HG02943 (cell line): Measurements from ENCODE around the gene SLC9A9.

Source experiments
- ATAC-seq: cut with Tn5 transposase; IDR thresholded peaks from one replicate; pipeline ENCODE4 v1.9.1; 2021; ENCODE audit warnings: mild to moderate bottlenecking, low read depth, moderate library complexity; ENCODE audit not compliant: unreplicated experiment

SLC9A9 gene

DNA sequence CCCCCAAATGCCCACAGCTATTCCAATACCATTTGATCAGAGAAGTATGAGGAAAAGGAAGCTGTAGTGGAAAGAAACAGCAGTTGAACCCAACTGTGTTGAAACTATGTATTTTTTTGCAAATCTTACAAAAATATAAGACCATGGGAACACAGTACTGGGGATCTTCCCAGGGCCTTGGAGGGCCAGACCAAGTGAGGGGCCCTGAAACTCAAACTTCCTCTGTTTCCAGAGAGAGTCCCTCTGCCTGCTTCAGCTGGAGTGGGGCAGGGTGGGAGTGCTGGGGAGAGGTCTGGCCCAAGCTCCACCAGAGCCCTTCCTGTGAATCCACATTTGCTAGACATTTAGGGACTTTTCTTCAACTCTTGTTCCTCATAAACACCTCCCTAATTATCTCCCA is 464.8 kb downstream of the SLC9A9 start:
- no peak for ATAC-seq

DNA sequence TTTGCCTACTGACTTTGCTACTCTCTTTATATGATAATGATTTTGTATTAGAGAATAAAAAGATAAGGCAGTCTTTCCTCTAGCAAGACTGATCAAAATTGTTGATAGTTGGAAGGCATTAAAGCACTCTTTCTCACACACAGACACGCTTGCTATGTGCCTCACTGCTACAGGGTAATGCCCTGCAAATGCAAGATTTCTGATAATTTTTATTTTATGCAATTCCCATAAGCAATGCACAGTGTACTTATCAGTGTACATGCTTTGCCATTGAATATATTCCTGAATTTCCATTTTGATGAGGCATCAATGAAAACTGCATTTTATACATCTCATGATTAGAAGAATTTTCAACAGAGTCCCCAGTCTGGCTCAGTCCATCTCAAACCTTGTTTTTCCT is 465.5 kb downstream of the SLC9A9 start:
- no peak for ATAC-seq

DNA sequence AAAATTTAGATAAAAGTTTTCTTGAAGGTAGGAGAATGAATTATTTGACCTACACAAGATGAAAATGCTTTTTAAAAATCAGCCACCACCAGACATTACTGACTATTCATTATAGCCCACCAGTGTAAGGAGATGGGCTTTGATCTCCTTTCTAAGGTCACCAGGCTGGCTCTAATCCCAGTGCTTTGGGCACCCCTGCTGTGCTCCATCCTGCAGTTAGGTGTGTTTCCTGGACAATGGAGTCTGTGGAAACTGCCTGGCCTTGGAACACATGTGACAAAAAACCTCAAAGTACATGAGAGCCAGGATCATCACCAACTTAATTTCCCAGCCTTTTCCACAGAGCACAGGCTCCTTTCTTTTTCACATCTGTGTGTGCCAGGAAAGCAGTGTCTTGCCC is 467.8 kb downstream of the SLC9A9 start:
- ATAC-seq = no peak

DNA sequence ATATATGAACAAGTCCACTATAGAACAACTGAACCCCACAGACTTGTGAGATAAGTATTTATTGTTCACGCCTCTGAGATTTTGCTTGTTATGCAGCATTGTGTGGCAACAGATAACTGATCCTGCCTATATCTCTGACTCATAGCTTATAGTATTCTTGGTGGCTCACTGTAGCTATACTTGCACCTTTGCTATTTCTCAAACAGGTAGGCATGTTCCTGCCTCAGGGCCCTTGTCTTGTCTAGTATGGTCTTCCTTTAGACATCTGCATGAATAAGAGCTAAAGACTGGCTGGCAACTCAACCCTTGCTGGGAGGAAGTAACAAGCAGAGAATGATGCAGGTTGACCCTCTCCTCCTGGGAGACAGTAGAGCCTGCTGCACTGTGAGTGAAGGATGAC is 472.6 kb downstream of the SLC9A9 start:
- ATAC-seq = no peak

DNA sequence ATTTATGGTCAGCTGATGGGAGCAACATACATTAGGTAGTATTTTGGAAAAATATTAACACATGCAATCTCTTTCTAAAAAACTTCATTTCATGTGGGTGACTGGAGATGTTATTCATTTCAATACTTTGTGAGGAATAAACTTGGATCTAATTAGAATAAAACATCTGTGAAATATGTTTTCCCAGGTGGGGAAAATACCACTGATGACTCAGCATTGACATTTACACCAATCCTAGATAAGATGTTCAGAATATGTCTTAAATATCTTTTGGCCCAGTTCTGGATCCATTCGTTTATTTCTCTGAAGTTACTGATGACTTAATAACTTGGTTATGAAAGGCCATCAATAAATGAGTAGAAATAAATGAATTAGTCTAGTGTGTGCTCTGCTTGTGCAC is 481.1 kb downstream of the SLC9A9 start:
- no peak for ATAC-seq

DNA sequence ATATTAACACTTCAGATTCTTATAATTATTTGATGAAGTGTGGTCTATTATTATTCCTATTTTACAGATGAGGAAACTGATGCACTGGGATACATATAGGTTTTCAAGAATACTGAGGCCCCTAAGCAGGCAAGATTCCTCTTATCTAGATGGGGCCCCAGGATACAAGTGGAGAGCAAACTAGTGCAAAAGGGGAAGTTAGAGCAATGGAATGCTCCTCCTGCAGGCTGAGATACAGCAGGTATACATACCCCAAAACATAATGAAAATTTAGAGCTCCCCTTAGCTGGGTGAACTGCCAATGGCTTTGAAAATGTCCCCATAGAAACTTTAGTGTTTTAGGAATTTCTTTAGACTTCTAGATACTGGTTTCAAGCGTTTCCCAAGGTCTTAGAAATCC is 481.6 kb downstream of the SLC9A9 start:
- no peak for ATAC-seq

DNA sequence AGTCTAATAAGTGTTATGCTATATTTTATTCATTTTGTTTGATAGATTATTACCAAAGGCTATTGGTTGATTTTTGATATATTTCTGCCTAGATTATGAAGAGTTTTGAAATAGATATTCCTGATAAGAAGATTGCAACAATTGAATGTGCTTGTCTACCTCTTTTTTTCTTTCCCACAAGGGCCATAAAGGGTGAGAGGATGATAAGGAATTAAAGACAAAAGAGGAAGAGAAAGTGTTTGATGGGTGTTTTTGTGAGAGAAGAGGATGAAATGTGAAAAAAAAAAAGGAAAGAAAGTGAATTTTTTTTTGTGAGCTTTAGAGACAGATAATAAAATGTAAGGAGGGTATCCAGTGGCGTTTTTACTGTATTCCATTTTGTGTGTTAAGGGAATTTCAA is 484.3 kb downstream of the SLC9A9 start:
- ATAC-seq = no peak

DNA sequence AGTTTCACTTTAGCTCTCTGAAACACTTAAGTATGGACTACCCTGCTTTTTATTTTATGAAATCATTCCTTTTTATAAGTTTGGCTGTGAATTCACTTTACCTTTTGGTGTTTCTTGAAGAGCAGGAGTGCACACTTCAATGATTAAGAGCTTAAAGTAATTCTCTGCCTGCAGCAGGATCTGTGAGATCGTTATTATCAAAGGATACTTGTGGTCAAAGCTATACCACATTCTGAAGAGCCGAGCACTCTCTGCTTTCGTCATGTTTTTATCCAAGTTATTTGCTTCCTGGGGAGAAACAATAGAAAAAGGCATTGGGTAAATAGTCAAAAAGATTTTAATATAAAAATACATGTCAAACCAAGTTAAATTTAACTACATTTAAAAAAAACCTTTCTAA is 485.0 kb downstream of the SLC9A9 start:
- no peak for ATAC-seq

DNA sequence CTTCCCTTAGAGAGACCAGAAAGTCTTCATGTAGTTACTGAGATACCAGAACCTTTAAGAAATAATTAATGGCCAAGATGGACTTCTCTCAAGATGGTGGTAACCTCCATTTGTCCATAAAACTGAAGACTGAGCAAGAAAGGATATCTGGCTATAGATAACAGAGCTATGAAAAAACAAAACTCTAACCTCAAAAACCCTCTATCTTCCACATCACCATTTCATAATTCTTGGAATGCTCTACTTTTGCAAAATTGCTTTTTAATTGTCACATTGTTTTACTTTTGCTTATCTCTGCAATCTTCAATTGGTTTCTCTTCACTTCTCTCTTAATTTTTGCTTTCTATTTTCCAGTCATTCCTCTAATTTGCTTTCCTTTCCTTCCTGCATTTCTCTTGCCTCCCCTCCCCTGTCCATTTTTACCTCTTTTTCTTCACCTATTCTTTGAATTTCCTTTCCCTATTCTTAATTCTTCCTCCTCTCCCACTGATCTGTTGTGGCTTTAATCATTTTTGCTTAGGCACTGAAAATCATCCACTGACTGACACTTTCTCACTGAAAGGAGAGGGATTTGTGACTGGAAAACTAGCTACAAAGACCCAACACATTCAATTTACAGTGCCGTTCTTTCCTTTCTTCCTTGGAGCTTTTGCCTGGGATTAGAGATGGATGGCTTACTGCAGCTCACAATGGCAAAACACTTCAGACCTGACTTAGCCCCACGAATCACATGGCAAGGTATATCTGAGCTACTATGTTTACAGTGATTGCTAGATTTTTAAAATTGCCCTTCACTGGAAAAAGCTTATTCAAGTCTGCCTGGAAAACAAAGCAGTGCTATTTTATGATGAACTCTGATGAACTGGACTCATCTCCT is 485.9 kb downstream of the SLC9A9 start:
- ATAC-seq = no peak

DNA sequence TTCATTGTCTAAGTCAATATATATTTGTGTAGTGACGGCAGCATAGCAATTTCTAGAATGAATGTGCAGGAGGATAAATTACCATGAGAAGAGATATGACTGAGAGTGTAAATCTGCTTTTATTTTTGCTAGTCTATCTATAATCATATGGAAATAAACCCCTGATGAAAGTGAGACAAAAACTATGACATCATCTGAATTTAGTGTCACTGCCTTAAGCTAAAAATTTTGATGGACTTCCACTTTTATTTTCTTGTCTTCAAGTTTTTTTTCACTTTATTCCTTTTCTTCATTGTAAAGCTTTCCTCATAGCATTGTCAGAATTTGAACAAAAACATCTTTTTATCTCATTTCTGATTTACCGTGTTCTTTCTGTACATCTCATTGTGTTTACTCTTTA is 486.7 kb downstream of the SLC9A9 start:
- ATAC-seq = no peak

DNA sequence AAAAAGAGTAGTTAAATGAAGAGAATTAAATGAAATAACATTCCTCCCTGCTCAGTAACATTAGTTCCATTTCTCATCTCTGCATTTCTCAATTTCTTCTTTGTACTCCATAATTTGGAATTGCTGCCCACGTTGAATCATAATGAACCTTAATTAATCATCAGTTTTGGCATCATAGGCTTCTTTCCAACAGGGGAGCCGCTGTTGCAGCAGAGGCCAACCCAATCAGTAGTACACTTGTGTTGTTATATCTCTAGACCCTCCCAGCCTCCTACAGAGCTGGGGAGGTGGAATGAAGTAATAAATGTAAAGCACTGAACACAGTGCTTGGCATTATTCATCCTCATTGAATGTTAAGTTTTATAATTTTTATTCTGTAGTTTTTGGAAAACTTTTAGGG is 488.0 kb downstream of the SLC9A9 start:
- no peak for ATAC-seq

DNA sequence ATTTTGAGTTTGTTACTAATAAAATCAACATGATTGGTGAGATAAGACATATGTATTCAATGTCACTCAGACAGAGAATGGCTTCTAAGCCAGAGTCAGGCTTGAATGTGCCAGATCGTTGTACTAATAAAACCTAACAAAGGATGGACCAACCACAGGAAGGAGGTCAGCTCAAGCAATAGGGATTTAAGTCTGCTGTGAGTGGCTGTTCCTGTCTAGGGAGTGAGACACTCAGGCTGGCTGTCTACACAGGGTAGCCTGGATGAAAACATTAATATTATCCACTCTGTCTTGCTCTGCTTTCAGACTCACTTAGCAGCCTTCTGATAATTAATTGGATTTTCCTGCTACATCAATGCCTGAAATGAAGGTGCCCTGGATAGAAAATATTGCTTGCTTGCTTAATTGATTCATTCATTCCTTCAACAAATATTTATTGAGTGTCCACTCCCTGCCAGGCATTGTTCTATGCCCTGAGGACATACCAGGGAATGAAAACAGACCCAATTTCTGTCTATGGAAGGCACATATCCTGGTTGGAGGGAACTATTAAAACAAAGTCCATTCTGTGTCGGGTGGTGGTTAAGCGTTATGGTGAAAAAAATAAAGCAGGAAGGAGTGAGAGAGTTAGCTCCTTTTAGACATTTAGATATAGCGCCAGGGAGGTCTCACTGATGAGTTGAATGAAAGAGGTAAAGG is 489.3 kb downstream of the SLC9A9 start:
- ATAC-seq = no peak

DNA sequence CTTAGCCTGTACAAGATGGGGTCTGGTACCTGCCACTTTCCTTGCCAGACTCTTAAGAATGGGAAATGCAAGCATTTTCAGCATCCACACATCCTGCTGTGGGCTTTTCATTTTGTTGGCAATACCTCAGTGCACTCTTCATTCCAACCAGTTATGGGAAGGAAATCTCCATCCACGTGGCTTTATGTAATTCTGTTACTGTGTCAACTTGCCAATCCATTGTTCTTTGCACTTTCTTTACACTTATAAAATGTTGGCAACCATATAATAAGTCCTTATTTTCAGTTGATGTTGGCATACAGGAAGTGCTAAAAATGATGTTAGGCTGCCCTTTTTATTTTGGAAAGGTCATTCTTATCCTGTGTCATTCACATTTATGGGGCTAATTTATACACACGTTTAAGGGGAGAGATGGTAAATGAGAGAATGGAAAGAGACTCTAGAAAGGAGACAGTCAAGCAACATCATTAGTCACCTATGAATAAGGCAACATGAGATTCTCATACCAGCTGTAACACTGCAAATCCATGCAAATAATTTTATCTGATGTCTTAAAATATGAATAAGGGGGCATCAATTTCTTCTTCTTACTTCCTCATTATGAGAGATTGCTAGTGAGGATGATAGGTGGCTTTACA is 490.0 kb downstream of the SLC9A9 start:
- no peak for ATAC-seq

DNA sequence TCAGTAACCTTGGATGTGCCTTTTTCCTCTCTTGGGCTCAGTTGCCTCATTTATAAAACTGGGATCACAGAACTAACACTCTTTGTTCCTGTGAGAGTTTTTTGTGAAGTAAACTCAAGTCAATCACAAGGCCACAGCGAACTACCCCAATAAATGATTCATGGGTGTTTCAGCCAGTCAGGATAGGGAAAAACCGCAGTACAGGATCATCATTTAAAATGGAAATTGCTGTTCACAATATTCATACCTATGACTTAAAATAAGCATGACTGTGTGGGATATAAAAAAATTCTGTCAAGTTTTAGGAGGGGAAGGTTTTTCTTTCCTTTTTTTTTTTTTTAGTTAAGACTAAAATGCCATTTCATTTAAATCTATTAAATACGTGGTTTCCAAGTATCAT is 490.6 kb downstream of the SLC9A9 start:
- ATAC-seq = no peak

DNA sequence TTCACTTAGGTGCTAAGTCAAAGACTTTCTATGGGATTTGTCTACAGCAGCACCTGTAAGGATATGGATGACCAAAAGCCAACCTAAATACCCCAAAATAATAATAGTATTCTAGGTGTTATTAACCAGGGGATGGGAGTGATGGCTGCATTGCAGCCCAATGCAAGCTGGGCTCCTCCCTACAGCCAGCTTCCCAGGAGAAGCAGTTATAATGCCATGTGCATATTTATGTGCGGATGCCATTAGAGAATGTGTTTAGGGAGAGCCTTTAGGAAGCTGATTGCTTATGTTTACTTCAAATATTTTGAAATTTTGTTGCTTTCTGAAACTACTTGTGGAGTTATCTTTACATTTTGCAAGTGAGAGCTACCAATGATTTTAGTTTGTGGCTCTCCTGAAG is 491.4 kb downstream of the SLC9A9 start:
- no peak for ATAC-seq

DNA sequence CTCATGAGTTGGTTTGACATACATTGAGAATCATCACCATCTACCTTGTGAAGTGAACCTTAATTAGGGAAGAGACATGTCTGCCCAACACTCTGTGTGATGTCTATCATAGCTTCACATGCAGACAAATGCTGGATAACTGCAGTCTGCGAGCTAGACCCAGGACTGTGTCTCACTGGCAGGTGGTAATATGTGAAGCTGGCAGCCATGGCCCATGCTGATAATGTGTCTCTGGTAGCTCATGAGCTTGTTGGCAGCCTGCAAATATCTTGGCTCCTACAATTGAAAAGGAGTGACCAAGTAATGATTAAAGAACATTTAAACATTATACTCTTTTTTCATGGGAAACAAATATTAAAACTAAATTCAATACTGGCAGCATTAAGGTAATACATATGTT is 493.9 kb downstream of the SLC9A9 start:
- ATAC-seq = no peak

DNA sequence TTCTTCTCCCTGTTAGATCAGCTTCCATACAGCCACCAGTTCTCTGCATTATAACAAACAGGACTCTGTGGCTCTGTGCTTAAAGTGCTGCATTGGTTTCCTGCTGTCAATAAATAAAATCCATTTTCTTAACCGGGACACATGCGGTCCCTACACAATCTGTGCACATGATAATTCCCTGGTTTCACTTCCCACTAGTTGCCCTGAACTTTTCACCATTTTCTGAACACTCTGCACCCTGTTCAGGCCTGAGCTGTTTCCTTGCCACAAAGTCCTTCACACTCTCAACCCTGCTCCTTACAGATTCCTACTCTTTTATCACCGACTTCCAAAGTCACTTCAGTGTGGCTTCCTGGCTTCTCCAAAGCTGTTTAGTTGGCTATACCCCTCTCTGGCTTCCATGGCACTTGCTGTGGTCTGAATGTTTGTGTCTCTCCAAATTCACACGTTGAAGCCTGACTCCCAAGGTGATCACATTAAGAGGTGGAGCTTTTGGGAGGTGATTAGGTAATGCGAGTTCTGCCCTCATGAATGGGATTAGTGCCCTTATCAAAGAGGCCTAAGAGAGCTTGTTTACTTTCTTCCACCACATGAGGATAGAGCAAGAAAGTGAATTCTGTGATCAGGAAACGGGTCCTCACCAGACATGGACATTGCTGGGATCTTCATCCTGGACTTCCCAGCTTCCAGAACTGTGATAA is 495.3 kb downstream of the SLC9A9 start:
- ATAC-seq = no peak

DNA sequence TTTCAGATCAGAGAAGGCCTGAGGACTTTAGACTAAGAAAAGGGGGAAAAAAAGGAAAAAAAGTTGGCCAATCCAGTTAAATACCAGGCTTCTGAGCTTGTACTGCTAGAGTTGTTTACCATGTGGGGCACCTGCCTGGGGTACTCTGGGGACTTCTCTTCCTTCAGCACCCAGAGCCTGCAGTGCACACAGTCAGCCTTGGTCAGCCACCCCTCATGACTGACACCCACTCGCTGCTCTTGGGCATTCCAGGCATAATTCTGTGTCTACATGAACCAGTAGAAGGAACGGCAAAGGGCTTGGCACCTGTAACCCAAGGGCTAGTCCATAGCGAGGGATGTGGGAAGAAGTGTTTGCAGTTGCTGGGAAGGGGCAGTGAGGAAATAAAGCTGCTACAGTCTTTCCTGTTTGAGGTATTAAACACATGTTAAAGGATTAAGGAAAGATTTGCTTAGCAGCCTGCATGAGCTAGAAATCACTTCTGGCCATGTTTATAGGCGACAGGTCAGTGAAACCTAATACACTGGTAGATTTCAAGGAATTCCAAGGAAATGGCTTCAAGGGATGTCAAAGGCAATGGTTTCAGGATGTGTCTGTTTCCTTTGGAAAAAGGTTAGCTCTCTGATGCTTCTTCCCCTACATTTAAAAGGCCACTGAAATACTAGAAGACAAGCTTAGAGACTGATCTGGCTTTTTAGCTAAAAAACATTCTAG is 496.2 kb downstream of the SLC9A9 start:
- ATAC-seq = no peak

DNA sequence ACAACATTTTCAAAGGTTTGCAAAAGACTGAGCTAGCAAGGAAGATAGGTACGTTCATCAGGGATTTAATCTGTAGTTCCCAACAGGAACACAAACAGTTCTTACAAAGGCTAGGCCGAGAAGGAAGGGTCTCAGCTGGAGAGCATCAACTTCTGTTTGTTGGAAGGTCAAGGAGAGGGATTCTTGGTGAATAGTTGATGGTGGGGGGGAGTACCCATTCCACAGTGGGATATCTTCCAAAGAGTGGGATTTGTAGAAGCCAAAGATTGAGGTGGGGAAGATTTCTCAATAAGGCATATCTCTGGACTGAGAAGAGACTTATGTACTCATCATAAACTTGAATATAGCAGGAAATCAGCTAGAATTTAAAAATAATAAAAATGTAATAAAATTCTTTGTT is 496.9 kb downstream of the SLC9A9 start:
- ATAC-seq = no peak

DNA sequence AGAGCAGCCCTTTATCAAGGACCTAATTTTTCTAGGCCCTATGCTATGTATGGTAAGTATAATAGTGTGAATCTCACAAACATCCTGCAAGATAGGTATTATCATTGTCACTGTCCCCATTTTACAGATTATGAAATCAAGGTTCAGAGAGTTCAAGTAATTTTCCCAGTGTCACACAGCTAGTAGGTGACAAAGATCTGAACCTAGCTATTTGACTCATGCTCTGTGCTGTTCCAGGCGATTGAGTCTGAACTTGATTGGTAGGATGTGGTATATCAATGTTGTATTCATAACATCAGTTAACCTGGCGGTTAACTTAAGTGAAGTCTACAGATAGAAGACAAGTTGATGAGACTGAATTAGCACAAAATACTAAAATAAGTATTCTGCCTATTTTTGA is 498.8 kb downstream of the SLC9A9 start:
- ATAC-seq = no peak
